RWPE2 (cell line): ENCODE results near the gene P2RX2.

ENCODE experiments used
- ATAC-seq: fragments of 200-7000 bp; cut with Tn5 transposase; 3 replicates; pipeline ENCODE4 v1.9.1; 2021; ENCODE audit warnings: low read depth
- DNase-seq: peaks from one replicate; pipeline ENCODE4 v3.0.0-alpha.2; 2020; ENCODE audit warnings: low spot score
- H3K27ac ChIP-seq: fragments of 450-650 bp; 2 replicates; pipeline ENCODE4 v1.5.1; 2017; ENCODE audit warnings: mild to moderate bottlenecking; ENCODE audit not compliant: poor library complexity, severe bottlenecking
- H3K27me3 ChIP-seq: fragments of 250-450 bp; sonication (Bioruptor Pico); 2 replicates; pipeline ENCODE4 v1.5.1; 2021; ENCODE audit warnings: mild to moderate bottlenecking, moderate library complexity; ENCODE audit not compliant: insufficient read depth, poor library complexity, severe bottlenecking
- H3K36me3 ChIP-seq: fragments of 250-450 bp; sonication (Bioruptor Pico); 2 replicates; pipeline ENCODE4 v1.5.1; 2020; ENCODE audit warnings: low read depth, mild to moderate bottlenecking, moderate library complexity
- H3K4me1 ChIP-seq: fragments of 250-450 bp; sonication (Bioruptor Pico); 2 replicates; pipeline ENCODE4 v1.5.1; 2021; ENCODE audit warnings: mild to moderate bottlenecking, moderate library complexity; ENCODE audit not compliant: insufficient read depth, poor library complexity, severe bottlenecking
- H3K4me3 ChIP-seq: fragments of 250-450 bp; sonication (Bioruptor Pico); 2 replicates; pipeline ENCODE4 v1.5.1; 2021; ENCODE audit warnings: mild to moderate bottlenecking, moderate library complexity; ENCODE audit not compliant: severe bottlenecking
- H3K9me3 ChIP-seq: fragments of 250-450 bp; sonication (Bioruptor Pico); 2 replicates; pipeline ENCODE4 v1.5.1; 2021; ENCODE audit warnings: mild to moderate bottlenecking, moderate library complexity; ENCODE audit not compliant: severe bottlenecking
- TF ChIP-seq, protein P1 (sequence below): fragments of 450-650 bp; IDR thresholded peaks from one replicate; pipeline ENCODE4 v1.5.1; 2017; ENCODE audit warnings: mild to moderate bottlenecking, moderate library complexity; ENCODE audit not compliant: poor library complexity, severe bottlenecking

The P2RX2 gene

DNA sequence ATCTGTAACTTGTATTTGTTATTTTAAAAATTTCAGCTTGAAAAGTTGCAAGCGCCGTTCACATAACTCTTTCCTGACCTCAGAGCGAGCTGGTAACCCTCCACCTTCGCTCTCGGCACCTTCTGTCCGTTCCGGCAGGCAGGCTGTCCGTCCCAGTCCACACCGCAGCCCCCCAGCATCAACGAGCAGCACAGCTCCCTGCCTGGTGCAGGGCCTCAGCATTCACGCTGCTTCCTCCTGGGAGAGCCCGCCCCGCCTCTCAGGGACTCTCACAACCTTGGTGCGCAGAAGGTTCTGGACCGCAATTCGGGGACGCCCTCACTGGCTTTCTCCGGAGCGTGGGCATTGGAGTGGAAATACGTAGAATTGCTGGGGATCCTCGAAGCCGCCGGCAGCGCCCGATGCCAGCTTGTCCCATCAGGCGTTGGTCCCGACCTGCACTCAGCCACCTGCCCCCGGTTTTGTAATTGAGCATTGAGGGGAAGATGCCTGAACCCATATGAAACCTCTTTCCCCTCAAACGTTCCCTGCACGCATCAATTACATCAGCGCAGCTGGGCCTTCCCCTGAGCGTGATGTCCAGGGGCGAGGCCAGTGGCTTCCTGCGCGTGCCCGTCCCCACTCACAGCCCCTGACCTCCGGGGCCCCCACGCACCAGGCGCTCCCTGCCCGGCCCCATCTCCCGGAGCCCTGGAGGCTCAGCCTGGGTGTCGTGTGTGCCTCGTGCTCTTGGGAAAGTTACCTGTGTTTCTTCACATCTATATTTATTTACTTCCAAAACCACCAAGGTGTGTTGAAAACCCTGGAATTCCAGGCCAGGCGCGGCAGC is 27.3 kb upstream of the P2RX2 start:
- H3K4me3 ChIP-seq = no peak overlapping the region
- TF ChIP-seq, protein P1, sequence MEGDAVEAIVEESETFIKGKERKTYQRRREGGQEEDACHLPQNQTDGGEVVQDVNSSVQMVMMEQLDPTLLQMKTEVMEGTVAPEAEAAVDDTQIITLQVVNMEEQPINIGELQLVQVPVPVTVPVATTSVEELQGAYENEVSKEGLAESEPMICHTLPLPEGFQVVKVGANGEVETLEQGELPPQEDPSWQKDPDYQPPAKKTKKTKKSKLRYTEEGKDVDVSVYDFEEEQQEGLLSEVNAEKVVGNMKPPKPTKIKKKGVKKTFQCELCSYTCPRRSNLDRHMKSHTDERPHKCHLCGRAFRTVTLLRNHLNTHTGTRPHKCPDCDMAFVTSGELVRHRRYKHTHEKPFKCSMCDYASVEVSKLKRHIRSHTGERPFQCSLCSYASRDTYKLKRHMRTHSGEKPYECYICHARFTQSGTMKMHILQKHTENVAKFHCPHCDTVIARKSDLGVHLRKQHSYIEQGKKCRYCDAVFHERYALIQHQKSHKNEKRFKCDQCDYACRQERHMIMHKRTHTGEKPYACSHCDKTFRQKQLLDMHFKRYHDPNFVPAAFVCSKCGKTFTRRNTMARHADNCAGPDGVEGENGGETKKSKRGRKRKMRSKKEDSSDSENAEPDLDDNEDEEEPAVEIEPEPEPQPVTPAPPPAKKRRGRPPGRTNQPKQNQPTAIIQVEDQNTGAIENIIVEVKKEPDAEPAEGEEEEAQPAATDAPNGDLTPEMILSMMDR = no peak
- H3K27ac ChIP-seq = no peak overlapping the region
- ATAC-seq (no peak), DNase-seq (no peak)
- no peaks in the 10 kb centered on the region for H3K4me1 ChIP-seq
- H3K36me3 ChIP-seq = no peaks in the 10 kb centered on the region
- no peaks in the 10 kb centered on the region for H3K9me3 ChIP-seq
- H3K27me3 ChIP-seq = no peaks in the 10 kb centered on the region

DNA sequence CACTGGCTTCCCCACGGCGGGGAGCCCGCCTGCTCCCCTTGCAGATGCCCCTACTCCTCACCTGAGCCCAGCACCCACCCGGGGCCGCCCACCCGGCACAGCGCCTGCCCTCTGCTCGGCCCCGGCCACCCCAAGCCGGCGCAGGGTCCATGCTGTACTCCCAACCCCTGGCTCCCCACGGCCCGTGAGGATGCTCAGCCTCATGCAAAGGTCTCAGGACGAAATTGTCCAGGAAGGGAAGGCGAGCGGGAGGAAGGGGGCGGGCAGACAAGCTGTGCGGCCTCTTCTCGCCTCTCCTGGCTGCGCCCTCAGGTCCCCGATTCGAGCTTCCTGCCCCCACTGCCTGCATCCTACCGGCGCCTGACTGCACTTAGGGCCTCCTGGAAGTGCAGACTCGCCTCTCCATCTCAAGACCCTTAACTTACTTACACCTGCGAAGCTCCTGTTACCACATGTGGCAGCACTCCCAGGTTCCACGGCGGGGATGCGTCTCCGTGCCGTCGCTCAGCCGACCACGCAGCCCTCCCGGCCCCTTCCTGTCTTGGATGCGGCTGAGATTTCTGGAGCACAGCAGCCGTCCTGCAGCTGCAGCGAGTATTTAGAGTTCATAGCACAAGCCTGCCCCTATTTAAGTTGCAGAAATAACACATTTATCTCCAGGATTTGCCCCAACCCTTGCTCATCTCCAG is 26.1 kb upstream of the P2RX2 start:
- ATAC-seq (no peak), DNase-seq (no peak)
- no peaks in the 10 kb centered on the region for H3K9me3 ChIP-seq
- TF ChIP-seq, protein P1 = no peak
- H3K27ac ChIP-seq = no peak overlapping the region
- no peaks in the 10 kb centered on the region for H3K27me3 ChIP-seq
- H3K4me1 ChIP-seq = no peaks in the 10 kb centered on the region
- H3K4me3 ChIP-seq = no peak overlapping the region
- H3K36me3 ChIP-seq = no peaks in the 10 kb centered on the region

DNA sequence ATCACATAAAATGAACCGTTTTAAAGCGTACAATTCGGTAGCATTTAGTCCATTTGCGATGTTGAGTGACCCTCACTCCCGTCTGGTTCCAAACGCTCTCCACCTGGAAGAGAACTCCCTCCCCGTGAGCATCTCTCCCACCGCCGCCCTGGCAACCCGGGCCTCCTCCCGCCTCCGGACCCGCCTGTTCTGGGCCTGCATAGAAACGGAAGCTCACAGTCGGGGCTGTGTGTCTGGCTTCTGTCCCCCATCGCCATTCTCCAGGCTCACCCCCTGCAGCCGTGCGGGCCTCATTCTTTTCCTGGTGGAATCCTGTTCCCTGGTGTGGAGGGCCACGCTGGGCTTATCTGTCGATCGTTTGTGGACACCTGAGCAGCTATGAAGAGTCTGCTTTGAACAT is 25.5 kb upstream of the P2RX2 start:
- Histone ChIP-seq H3K4me1 (no peaks in the 10 kb centered on the region), H3K27ac (no peak overlapping the region), H3K9me3 (no peaks in the 10 kb centered on the region), H3K4me3 (no peak overlapping the region), H3K27me3 (no peaks in the 10 kb centered on the region), H3K36me3 (no peaks in the 10 kb centered on the region)
- DNase-seq (no peak), ATAC-seq (no peak)
- TF ChIP-seq, protein P1 = no peak

DNA sequence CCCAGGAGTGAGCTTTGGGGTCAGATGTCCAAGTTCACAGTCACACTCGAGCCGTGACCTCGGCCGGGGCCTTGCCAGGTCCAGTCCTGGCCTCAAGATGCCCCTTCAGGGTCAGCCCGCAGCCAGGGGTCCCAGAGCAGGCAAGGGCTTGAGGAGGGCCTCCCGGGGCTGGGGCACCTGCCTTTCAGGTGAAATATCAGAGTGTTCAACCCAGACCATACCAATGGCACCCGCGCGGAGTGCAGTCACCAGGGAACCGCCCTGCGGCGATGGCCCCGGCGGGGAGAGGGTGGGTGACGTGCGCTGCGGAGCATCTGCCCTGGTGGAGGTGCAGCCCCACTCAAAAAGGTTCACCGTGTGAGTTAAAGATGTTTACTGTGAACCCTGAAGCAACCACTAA is 25.1 kb upstream of the P2RX2 start:
- ATAC-seq (no peak; the same call in 2 of the 3 replicates), DNase-seq (no peak)
- H3K4me3 ChIP-seq = no peak overlapping the region
- H3K27ac ChIP-seq = no peak overlapping the region
- no peaks in the 10 kb centered on the region for H3K27me3 ChIP-seq
- TF ChIP-seq, protein P1 = no peak
- H3K9me3 ChIP-seq = no peaks in the 10 kb centered on the region
- no peaks in the 10 kb centered on the region for H3K4me1 ChIP-seq
- H3K36me3 ChIP-seq = no peaks in the 10 kb centered on the region
